Measurements from ENCODE around the gene GSK3A.
"Not testable (repeated sequence)": the region's sequence is repeated elsewhere in the genome, so short reads cannot be mapped to it uniquely, and the experiment has no call there.

Gene GSK3A

GRCh38 chr19:42271045-42271419 lies 28.6 kb upstream of the GSK3A start:
- DNase-seq (ENCODE audit: insufficient read length, low spot score): no peak
- FAIRE-seq: peak; percentile 13
- TF ChIP-seq POU2F2 (IDR thresholded peaks at IDR 0.05; ENCODE audit: low read depth, low read length) (no peak), POLR2A (IDR thresholded peaks at IDR 0.05; ENCODE audit: low read depth, low read length) (no peak), PAX5 (IDR thresholded peaks at IDR 0.05; ENCODE audit: insufficient read depth, low read length, severe bottlenecking) (no peak), TAF1 (IDR thresholded peaks at IDR 0.05; ENCODE audit: low read depth, low read length) (no peak), SPI1 (IDR thresholded peaks at IDR 0.05; ENCODE audit: low read depth, low read length) (no peak), POLR2AphosphoS5 (IDR thresholded peaks at IDR 0.05; ENCODE audit: low read depth, low read length) (no peak)

- DNase-seq (ENCODE audit: insufficient read length, low spot score) (no peak), FAIRE-seq (peak; percentile 97)
These were observed 28.1 kb upstream of the GSK3A start for GRCh38 chr19:42270346-42271044.

GRCh38 chr19:42269478-42270345 lies 27.3 kb upstream of the GSK3A start:
- FAIRE-seq (peak; percentile 59), DNase-seq (ENCODE audit: insufficient read length, low spot score) (no peak)
- no peak for TF ChIP-seq POLR2AphosphoS5 (IDR thresholded peaks at IDR 0.05; ENCODE audit: low read depth, low read length)
- no peak for TF ChIP-seq PAX5 (IDR thresholded peaks at IDR 0.05; ENCODE audit: insufficient read depth, low read length, severe bottlenecking)
- peak; percentile 26; the same call in 1 of the 2 replicates for TF ChIP-seq POU2F2 (IDR thresholded peaks at IDR 0.05; ENCODE audit: low read depth, low read length)

More at GRCh38 chr19:42270346-42271044, 28.1 kb upstream of the GSK3A start:
- TF ChIP-seq TAF1 (IDR thresholded peaks at IDR 0.05; ENCODE audit: low read depth, low read length): peak; percentile 53
- TF ChIP-seq SPI1 (IDR thresholded peaks at IDR 0.05; ENCODE audit: low read depth, low read length): no peak
- TF ChIP-seq POLR2A (IDR thresholded peaks at IDR 0.05; ENCODE audit: low read depth, low read length): peak; percentile 37; the same call in 1 of the 2 replicates
- 0 out of 2 replicates have a peak, but pooled peaks have one; percentile 35 for TF ChIP-seq POU2F2 (IDR thresholded peaks at IDR 0.05; ENCODE audit: low read depth, low read length)
- no peak for TF ChIP-seq PAX5 (IDR thresholded peaks at IDR 0.05; ENCODE audit: insufficient read depth, low read length, severe bottlenecking)
- no peak; the same call in 1 of the 2 replicates for TF ChIP-seq POLR2AphosphoS5 (IDR thresholded peaks at IDR 0.05; ENCODE audit: low read depth, low read length)

- TF ChIP-seq POLR2A (IDR thresholded peaks at IDR 0.05; ENCODE audit: low read depth, low read length) (no peak), POLR2AphosphoS5 (IDR thresholded peaks at IDR 0.05; ENCODE audit: low read depth, low read length) (no peak), POU2F2 (IDR thresholded peaks at IDR 0.05; ENCODE audit: low read depth, low read length) (0 out of 2 replicates have a peak, but pooled peaks have one; percentile 44)
- FAIRE-seq: no peak
- DNase-seq (ENCODE audit: insufficient read length, low spot score): peak; percentile 94
These were observed 26.5 kb upstream of the GSK3A start, which contains the start of gene CIC for GRCh38 chr19:42268704-42269477. TSS of gene CIC (plus strand) at chr19:42269252. CDS start at chr19:42271784, 2,532 bp downstream.

GRCh38 chr19:42268142-42268703 lies 25.8 kb upstream of the GSK3A start:
- no peak for TF ChIP-seq POLR2A (IDR thresholded peaks at IDR 0.05; ENCODE audit: low read depth, low read length)
- TF ChIP-seq SPI1 (IDR thresholded peaks at IDR 0.05; ENCODE audit: low read depth, low read length): peak; percentile 39
- peak; percentile 30; the same call in 1 of the 2 replicates for TF ChIP-seq POU2F2 (IDR thresholded peaks at IDR 0.05; ENCODE audit: low read depth, low read length)
- TF ChIP-seq TAF1 (IDR thresholded peaks at IDR 0.05; ENCODE audit: low read depth, low read length): 0 out of 2 replicates have a peak, but pooled peaks have one; percentile 46
- TF ChIP-seq POLR2AphosphoS5 (IDR thresholded peaks at IDR 0.05; ENCODE audit: low read depth, low read length): 0 out of 2 replicates have a peak, but pooled peaks have one; percentile 22
- peak; percentile 12 for TF ChIP-seq PAX5 (IDR thresholded peaks at IDR 0.05; ENCODE audit: insufficient read depth, low read length, severe bottlenecking)
- peak; percentile 87 for DNase-seq (ENCODE audit: insufficient read length, low spot score)
- FAIRE-seq: peak; percentile 99

GRCh38 chr19:42267644-42268141 lies 25.3 kb upstream of the GSK3A start:
- DNase-seq (ENCODE audit: insufficient read length, low spot score): no peak
- TF ChIP-seq SPI1 (IDR thresholded peaks at IDR 0.05; ENCODE audit: low read depth, low read length): no peak
- no peak for TF ChIP-seq POU2F2 (IDR thresholded peaks at IDR 0.05; ENCODE audit: low read depth, low read length)
- no peak for TF ChIP-seq PAX5 (IDR thresholded peaks at IDR 0.05; ENCODE audit: insufficient read depth, low read length, severe bottlenecking)
- no peak for TF ChIP-seq POLR2AphosphoS5 (IDR thresholded peaks at IDR 0.05; ENCODE audit: low read depth, low read length)
- TF ChIP-seq TAF1 (IDR thresholded peaks at IDR 0.05; ENCODE audit: low read depth, low read length): no peak
- TF ChIP-seq POLR2A (IDR thresholded peaks at IDR 0.05; ENCODE audit: low read depth, low read length): no peak
- no peak for FAIRE-seq

DNA sequence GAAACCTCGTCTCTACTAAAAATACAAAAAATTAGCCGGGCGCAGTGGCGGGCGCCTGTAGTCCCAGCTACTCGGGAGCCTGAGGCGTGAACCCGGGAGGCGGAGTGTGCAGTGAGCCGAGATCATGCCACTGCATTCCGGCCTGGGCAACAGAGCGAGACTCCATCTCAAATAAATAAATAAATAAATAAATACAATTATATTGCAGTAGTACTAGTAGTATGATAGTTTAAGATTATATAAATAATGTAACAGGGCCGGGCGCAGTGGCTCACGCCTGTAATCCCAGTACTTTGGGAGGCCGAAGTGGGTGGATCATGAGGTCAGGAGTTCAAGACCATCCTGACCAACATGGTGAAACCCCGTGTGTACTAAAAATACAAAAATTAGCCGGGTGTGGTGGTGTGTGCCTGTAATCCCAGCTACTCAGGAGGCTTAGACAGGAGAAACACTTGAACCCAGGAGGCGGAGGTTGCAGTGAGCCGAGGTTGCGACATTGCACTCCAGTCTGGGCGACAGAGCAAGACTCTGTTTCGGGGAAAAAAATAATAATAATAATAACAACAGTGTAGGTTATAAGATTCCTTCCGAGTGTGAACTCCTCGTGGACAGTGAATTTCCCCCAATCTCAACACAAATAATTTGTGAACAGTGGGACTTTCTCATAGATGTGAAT lies 24.7 kb upstream of the GSK3A start:
- not testable (repeated sequence) for FAIRE-seq; DNase-seq (ENCODE audit: insufficient read length, low spot score)

GRCh38 chr19:42266105-42266504 lies 23.7 kb upstream of the GSK3A start:
- not testable (repeated sequence) for DNase-seq (ENCODE audit: insufficient read length, low spot score); FAIRE-seq

DNA sequence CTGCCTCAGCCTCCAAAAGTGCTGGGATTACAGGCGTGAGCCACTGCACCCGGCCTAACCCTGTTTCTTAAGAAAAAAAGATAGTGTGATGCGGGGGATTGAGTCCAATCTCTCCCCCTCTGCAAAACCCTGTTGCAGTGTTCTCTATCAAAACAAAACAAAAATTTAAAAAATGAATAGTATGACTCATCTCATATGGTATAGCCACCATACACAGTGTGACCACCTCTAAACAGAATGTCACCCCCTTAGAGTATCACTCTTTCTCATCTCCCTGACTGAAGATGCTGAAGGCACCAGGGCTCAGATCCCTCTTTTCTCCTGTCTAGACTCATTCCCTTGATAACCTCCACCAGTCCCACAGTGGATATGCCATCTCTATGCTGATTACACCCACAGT lies 19.4 kb upstream of the GSK3A start:
- DNase-seq (ENCODE audit: insufficient read length, low spot score) (no peak), FAIRE-seq (no peak)

GRCh38 chr19:42257842-42258241 lies 15.4 kb upstream of the GSK3A start:
- not testable (repeated sequence) for DNase-seq (ENCODE audit: insufficient read length, low spot score); FAIRE-seq

More for the DNA sequence above, 19.4 kb upstream of the GSK3A start:
- no peak for TF ChIP-seq TAF1 (IDR thresholded peaks at IDR 0.05; ENCODE audit: low read depth, low read length)
- no peak for TF ChIP-seq POLR2AphosphoS5 (IDR thresholded peaks at IDR 0.05; ENCODE audit: low read depth, low read length)
- TF ChIP-seq SPI1 (IDR thresholded peaks at IDR 0.05; ENCODE audit: low read depth, low read length): no peak
- no peak for TF ChIP-seq POLR2A (IDR thresholded peaks at IDR 0.05; ENCODE audit: low read depth, low read length)
- TF ChIP-seq PAX5 (IDR thresholded peaks at IDR 0.05; ENCODE audit: insufficient read depth, low read length, severe bottlenecking): no peak
- TF ChIP-seq POU2F2 (IDR thresholded peaks at IDR 0.05; ENCODE audit: low read depth, low read length): no peak

All from GM12891 (cell line).